NCI-H748 (cell line): Measurements from ENCODE around the gene TMEM120A.

Experiments used
- DNase-seq: peaks from one replicate; lab custom pipeline; 2025; ENCODE audit not compliant: unreplicated experiment; lab: John Stamatoyannopoulos, UW

The TMEM120A gene

DNA sequence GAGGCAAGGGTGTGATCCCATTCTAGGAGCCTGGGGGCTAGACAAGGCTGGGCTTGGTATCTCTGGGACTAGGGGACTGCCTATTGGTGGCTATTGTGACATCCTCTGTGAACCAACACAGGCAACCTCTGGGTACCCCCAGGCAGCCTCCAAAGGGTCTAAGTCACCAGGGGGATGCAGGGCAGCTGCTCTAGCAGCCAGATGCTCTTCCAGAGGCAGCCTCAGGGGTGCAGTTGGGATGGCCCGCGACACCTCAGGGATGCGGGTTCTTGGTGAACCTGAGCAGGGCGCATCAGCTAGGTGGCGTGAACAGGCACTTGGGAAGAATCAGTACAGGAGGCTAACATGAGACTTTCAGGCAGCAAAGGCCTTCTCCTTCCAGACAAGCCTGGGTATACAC, 1.6 kb upstream of the TMEM120A start:
- no peak for DNase-seq

DNA sequence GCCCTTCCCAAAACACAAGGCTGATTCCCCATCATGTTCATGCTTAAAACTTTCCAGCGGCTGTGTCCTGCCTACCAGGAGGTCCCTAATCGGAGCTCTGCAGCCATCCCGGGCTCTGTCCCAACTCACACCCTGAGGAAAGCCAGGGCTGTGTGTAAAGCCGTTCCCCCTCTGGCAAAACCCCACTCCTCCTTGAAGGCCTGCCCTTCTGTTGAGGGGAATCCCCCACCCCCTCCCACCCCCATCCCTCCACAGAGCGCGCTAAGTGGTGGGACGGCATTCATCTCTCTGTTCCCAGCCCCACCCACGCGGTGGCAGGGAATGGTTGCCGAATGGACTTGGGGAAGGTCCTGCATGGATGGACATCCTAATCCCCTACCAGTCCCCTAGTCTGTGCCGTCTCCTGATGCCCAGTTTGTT, 667 bp upstream of the TMEM120A start:
- peak; percentile 30 for DNase-seq

DNA sequence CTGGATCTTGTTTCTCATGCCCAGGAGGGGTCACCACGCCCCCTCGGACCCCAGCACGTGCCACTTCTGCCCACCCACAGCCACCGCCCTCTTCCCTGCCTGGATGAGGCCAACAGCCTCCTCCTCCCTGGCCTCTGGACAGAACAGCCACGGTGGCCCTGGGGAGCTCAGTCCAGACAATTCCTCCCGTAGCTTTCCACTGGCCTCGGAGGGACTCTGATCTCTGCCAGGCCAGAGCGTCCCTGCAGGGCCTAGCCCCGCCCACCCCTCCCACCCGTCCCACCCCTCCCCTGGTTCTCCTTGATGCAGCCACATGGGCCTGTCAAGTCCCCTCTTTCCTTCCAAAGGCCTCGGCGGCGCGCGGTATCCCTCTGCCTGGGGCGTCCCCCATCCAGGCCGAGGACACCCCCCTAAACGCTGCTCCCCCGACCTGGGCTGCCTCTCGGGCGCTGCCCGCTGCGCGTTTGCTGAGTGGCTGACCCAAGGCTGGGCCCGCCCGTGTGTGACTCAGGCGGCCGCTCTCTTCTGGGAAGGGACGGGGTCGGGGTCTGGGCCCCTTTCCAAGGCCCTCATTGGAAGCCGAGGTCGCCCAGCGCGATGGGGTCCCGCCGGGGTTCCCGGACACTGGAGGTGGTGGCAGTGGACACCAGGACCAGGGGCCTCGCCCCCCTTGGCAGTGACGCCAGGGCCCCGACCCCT, 557 bp downstream of the TMEM120A start:
- DNase-seq = peak; percentile 65

DNA sequence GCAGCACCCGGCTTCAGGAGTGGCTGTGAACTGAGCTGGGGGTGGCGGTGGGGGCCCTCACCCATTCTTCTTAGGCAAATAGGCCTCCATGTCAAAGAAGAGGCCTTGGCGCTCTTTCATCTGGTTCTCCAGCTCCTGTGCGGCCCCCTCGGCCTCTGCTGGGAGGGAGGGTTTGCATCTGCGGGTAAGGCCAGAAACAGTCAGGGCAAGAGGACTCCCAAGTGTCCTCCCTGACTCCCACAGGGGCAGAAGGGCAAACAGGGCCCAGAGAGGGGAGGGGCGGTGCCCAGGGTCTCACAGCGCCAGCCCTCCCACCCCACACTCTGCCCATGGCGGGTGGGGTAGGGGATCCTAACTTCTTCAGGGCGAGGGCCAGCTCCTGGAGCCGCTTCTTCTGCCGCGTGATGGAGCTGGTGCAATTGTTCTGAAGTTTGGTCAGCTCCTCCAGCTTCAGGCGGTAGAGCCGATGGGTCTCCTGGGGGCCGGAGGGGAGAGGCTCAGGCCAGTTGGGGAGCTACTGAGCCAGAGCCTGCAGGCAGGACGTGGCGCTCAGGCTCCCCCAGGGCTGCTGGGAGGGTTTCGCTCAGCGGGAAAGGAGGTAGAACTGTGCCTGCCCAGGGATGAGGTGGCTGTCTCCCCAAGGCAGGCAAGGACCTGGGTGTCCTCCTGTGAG, 2.2 kb downstream of the TMEM120A start:
- no peak for DNase-seq

DNA sequence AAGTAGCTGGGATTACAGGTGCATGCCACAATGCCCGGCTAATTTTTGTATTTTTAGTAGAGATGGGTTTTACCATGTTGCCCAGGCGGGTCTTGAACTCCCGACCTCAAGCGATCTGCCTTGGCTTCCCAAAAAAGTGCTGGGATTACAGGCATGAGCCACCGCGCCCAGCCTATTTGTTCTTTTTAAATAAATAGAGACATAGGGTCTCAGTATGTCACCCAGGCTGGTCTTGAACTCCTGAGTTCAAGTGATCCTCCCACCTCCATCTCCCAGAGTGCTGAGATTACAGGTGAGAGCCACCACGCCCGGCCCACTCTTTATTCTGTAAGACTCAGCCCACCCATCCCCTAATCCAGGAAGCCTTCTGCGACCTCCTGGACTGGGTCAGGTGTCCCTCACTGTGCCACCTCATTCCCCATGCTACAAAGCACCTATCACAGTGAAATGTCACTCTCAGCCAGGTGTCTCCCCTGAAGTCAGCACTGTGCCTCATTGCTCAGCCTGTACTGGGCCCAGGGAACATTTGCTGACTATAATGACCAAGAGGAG, 2.8 kb downstream of the TMEM120A start:
- no peak for DNase-seq

DNA sequence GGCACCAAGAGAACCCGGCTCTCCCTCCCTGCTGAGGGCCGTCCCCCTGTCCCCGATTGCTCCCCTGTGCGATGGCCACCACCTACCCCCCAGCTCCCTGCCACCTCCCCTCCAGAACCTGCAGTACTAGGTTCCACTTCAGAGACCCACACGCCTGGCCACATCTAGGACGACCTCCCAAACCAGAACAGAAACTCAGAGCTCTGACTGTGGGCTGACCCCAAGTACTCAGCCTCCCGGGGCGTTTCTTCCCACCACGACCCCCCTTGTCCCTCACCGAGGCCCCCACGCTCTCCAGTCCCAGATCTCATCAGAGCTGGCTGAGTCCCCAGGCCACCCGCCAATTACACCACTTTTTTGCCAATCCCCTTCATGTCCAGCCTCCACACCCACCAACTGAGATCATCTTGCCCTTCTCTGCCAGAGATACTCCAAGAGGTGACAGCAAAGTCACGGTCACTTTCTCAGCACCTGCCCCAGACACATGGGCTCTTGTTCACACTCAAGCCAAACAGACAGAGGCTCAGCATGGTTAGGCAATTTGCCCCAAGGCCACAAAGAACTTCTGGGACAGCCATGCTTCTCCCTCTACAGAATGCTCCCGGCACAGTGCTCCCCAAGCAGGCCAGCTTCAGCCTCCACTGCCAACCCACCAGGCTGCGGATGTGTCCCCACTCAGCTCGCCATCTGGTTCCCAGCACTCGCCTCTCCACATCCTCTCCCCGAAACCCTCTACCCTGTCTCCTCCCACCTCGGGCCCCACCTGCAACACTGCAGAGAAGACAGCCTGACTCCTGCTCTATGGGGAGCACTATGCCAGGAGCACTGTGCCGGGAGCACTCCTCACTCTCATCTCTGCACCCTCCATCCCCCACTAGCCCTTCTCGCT, 4.7 kb downstream of the TMEM120A start:
- DNase-seq = no peak

DNA sequence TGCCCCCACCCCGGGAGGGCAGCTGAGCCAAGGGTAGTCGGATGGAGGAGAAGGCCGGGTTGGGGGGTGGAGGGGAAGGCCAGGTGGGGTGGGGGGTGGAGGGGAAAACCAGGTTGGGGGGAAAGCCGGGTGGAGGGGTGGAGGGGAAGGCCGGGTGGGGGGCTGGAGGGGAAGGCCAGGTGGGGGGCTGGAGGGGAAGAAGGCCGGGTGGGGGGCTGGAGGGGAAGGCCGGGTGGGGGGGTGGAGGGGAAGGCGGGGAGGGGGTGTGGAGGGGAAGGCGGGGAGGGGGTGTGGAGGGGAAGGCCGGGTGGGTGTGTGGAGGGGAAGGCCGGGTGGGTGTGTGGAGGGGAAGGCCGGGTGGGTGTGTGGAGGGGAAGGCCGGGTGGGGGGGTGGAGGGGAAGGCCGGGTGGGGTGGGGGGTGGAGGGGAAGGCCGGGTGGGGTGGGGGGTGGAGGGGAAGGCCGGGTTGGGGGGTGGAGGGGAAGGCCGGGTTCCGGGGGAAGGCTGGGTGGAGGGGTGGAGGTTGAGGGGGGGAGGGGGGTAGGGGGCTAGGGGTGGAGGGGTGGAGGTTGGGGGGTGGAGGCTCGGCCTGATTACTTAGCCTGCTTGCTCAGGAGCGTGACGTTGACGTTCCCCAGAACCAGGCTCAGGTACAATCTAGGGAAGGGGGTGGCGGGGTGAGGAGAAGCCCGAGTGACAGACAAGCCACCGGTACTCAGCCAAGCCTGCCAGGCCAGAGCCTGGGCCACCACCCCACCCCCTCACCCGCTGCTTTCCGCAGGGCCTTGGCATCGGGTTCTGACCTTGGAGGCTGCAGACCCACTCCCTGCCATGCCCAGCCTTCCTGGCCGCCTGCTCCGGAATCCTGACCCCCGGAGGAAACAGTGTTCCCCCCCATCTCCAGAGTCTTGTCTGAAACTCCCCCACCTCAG, 5.6 kb downstream of the TMEM120A start:
- no peak for DNase-seq

DNA sequence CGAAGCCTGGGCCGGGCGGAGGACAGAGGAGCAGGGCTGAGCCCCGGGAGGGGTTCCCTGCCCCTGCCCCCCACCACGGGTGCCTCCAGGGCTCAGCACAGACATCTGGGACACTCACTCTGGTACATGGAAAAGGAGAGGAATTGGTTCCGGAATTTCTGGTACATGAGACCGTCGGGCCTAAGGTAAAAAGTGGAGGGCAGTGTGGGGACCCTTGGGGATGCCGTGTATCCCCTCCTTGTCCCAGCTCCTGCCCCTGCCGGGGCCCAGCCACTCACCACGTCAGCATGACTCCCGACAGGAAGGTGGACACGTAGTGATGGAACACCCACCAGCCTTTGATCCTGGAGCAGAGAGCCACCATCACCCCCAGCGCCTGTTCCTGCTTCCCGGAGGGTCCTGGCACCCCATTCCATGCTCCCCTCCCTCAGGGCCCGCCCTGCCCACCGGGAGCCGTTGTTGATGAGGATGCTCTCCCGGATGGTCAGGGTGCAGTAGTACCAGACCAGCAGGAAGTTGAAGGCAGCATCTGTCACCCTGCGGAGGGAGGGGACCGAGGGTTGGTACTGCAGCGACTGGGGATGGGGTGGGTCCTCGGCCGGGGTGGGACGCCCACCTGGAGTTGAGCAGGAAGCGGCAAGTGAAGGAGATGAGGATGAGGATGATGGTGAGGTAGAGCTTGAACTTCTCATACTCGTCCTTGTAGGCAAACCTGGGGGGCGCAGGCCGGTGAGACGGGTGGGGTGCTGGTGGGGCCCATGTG, 6.4 kb downstream of the TMEM120A start:
- DNase-seq = no peak

DNA sequence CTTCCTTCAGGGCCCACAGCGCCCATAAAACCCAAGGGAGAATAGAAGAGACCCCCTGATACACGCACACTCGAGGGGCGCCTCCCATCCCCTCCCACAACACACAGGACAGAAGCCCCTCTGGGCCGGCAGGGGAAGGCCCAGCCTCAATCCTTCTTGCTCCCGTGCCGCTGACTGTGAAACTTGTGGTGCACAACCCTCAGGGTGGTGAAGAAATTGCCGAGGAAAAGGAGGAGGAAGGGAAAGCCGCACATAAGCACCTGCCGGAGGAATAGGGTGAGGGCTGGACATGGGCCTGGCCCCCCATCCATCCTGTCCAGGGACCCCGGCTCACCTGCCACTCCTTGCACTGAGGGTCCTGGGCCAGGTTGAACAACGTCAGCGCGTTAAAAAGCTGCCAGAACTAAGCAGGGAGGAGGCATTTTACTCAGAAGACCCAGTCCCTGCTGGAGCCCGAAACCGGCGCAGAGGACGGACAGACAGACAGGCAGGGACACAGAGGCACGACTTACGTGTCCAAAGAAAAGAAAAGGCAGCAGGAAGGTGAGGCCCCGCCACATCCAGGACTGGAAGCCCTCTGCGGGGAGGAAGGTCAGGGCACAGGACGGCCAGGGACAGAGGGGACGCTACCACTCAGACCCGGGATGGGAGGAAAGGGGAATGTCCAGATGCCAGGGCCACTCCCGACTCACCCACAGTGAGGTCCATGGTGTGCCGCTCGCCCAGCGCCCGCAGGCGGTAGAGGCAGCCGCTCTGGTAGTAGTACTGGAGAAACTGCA, 7.2 kb downstream of the TMEM120A start:
- DNase-seq = no peak

DNA sequence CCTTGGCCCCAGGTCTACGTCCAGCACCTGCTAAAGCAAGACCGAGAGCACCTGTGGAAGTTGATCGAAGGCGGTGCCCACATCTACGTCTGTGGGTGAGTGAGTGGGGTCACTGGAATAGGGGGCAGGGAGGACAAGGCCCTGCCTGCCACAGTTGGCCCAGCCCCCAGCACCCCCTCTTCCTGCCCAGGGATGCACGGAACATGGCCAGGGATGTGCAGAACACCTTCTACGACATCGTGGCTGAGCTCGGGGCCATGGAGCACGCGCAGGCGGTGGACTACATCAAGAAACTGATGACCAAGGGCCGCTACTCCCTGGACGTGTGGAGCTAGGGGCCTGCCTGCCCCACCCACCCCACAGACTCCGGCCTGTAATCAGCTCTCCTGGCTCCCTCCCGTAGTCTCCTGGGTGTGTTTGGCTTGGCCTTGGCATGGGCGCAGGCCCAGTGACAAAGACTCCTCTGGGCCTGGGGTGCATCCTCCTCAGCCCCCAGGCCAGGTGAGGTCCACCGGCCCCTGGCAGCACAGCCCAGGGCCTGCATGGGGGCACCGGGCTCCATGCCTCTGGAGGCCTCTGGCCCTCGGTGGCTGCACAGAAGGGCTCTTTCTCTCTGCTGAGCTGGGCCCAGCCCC, 8.1 kb downstream of the TMEM120A start:
- DNase-seq = no peak

DNA sequence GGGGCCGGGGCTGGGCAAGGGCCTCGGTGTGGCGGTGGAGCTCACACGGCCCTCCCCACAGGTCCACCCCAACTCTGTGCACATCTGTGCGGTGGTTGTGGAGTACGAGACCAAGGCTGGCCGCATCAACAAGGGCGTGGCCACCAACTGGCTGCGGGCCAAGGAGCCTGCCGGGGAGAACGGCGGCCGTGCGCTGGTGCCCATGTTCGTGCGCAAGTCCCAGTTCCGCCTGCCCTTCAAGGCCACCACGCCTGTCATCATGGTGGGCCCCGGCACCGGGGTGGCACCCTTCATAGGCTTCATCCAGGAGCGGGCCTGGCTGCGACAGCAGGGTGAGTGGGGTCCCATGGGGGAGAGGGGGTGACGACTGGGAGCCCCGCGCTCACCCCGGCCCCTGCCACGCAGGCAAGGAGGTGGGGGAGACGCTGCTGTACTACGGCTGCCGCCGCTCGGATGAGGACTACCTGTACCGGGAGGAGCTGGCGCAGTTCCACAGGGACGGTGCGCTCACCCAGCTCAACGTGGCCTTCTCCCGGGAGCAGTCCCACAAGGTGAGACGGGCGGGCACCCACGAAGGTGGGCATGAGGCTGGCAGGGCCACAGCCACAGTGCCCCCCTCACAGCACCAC, 8.8 kb downstream of the TMEM120A start:
- DNase-seq = peak; percentile 28

DNA sequence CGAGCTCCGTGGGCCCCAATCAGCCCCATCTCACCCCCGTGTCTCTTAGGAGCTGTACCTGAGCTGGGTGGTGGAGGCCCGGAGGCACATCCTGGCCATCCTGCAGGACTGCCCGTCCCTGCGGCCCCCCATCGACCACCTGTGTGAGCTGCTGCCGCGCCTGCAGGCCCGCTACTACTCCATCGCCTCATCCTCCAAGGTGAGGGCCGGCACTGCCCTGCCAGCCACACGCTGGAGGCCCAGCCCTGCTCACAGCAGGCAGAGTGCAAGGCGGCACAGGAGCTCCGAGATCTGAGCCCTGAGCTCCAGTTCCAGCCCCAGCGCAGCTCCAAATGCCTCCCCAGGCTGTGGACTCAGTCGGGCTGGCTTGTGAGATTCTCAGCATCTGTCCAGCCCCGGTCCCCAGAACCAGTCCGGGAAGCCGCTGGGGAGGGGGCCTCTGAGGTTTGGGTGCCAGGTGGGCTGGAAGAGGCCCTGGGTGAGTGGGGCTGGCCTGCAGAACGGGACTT, 9.3 kb downstream of the TMEM120A start:
- DNase-seq = no peak

DNA sequence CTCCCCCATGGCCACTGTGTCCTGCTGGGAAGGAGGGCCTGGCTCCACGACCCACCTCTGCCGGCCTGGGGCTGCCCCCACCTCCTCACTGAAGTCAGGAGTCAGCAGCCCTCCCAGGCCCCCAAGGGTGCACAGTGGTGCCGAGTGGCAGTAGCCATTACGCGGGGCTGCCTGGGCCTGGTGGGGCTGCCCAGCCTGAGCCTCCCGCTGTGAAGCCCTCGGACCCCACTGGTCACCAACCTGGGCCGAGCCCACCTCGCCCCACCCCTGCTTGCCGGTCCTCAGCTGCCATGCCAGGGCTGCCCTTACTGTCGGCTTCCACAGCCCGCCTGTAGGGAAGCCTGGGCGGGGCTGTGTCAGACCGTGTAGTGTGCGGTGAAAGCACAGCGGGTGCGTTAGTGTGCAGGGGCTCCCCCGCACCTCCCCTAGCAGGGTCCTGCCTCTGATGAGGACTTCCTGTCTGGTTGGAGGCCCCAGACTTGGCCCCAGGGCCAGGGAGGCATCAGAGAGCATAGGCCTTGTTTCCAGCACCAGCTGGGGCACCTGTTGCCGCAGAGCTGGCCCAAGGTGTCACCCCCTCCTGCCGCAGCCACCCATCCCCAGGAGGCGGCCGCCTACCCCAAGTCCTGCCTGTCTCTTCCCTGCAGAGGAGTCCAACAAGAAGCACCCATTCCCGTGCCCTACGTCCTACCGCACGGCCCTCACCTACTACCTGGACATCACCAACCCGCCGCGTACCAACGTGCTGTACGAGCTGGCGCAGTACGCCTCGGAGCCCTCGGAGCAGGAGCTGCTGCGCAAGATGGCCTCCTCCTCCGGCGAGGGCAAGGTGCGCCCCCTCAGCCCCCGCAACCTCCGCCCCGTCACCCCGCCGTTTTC, 10.0 kb downstream of the TMEM120A start:
- no peak for DNase-seq

DNA sequence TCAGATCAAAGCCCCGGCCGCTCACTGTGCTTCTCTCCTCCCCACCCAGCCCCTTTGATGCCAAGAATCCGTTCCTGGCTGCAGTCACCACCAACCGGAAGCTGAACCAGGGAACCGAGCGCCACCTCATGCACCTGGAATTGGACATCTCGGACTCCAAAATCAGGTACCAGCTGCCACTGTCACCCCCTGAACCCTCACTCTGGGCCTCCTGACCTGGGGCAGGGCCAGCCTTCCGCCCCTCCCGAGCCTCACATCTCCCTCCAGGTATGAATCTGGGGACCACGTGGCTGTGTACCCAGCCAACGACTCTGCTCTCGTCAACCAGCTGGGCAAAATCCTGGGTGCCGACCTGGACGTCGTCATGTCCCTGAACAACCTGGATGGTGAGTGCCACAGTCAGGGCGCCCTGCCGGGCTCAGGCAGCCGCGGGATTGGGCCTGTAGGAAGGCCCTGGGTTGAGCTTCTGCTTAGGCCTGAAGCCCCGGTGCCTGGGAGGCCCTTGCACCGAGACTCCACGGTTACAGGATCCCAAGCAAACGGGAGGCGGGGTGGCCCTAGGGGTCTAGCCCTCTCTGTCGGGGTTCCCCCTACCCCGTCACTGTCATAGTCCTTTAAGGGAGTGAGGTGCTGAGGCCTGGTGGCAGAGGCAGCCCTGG, 10.8 kb downstream of the TMEM120A start:
- DNase-seq = no peak

DNA sequence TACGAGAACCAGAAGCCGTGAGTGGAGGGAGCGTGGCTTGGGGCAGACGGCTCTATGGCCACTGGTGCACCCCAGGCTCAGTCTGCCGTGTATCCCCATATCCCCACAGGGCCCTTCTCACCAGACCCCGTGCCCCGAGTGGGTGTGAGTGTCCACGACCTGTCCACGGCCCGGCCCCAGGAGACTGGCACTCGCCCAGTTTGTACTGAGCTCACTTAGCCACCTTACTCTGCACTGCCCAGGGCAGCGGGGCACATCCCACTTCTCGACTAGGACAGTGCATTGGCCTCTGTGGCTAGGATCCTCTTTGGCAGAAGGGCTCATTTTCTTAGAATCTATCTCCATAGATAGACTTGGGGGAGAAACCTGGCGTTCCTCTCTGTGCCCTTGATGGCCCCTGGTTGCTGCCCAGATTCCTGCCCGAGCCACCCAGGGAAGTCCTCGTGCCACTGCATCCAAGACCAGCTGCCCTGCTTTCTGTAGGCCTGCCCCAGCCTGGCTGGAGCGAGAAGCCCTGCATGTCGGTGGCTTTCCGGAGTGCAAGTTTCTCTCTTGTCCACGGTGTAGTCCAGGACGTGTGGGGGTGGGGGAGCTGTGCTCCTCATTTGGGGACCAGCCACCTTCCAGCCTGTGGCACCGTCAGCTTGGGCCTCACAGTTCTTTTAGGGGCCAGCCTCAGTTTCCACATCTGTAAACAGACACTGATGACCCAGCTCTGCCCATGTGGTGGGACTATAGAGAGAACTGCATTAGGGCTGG, 11.9 kb downstream of the TMEM120A start:
- no peak for DNase-seq
